ENCODE measurements around the gene KCNN3.

DNA sequence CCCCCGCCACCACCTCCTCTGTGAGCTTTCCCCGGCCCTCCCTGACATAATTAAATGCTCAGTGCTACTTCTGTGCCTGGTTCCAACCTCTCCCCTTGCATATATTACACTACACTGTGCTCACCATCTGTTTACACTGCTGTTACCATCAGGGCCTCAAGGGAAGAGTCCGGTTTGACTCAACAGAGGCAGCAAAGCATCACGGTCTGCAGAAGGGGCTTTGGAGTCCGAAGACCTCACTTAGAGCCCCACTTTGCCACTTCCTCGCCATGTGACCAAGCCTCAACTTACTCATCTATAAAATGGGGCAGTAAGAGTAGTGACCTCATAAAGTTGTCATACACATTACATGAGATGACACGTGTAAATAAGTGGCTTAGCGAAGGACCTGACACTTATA is 27.4 kb downstream of the KCNN3 start:
- 0 out of 2 replicates have a peak, but pooled peaks have one; percentile 32 for TF ChIP-seq POLR2A (IDR thresholded peaks at IDR 0.05; ENCODE audit: low read depth, low read length)
- no peak for TF ChIP-seq TAF1 (IDR thresholded peaks at IDR 0.05; ENCODE audit: borderline replicate concordance, low read depth, low read length)
- TF ChIP-seq POLR2AphosphoS5 (IDR thresholded peaks at IDR 0.05; ENCODE audit: low read depth, low read length) = no peak
